Measurements from ENCODE around the gene TNS1. TPM values are rescaled to one million over a fixed set of nuclear protein-coding genes. Genes with fewer than 3 reads are reported as not detected.
A peak's percentile ranks its signal among the peaks of the same experiment; 100 is the strongest.

TNS1 gene
- total RNA-seq, 2 donors from 2014 or later, result 3.3 to 4.2 TPM

DNA sequence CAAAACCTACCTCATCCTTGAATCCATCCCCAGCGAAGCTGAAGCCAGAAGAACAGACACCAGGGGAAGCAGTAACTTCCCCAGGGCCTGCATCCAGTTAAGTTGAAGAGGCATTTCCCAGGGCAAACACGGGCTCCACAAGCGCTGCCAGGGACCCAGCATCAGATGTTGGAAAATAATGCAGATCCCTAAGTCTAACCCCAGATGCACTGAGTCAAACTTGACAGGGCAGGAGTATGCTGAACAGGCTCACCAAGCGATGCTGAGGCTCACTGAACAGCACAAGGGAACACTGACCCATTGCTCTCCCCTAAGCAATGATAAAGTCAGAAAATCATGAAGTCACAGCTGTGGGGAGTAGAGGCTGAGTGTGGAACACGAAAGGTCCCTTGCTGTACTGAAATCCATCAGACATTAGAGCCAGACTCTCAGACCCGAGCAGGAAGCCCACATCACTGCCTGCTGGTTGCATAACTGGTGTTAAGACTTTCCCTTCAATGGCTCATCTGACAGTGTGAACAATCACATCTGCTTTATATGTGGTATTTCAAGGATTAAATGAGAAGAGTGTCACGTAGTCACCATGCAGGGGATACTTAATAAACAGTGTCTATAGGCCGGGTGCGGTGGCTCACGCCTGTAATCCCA lies 36.2 kb downstream of the TNS1 start:
- Mint-ChIP-seq H3K9me3 (no peaks in the 10 kb centered on the region), H3K4me1 (peaks cover 28% of the 10 kb centered on the region), H3K36me3 (ENCODE audit: low read depth) (no peaks in the 10 kb centered on the region), H3K4me3 (no peak overlapping the region), H3K27ac (no peak overlapping the region), H3K27me3 (ENCODE audit: insufficient read depth) (peaks cover 2% of the 10 kb centered on the region)
- Histone ChIP-seq H3K9ac (ENCODE audit: extremely low read depth, low read length, poor library complexity, severe bottlenecking) (no peak overlapping the region), H3K36me3 (ENCODE audit: control insufficient read depth, insufficient read depth, low read length) (no peaks in the 10 kb centered on the region), H3K4me1 (ENCODE audit: control insufficient read depth, insufficient read depth, low read length) (peaks cover 17% of the 10 kb centered on the region), H3K27ac (ENCODE audit: low read depth, low read length) (no peak overlapping the region), H3K9me3 (ENCODE audit: control insufficient read depth, low read length) (no peaks in the 10 kb centered on the region), H3K27me3 (ENCODE audit: control insufficient read depth, insufficient read depth, low read length, poor library complexity, severe bottlenecking) (no peaks in the 10 kb centered on the region), H3K4me3 (ENCODE audit: low read length) (no peak overlapping the region)
- TF ChIP-seq, protein P1, sequence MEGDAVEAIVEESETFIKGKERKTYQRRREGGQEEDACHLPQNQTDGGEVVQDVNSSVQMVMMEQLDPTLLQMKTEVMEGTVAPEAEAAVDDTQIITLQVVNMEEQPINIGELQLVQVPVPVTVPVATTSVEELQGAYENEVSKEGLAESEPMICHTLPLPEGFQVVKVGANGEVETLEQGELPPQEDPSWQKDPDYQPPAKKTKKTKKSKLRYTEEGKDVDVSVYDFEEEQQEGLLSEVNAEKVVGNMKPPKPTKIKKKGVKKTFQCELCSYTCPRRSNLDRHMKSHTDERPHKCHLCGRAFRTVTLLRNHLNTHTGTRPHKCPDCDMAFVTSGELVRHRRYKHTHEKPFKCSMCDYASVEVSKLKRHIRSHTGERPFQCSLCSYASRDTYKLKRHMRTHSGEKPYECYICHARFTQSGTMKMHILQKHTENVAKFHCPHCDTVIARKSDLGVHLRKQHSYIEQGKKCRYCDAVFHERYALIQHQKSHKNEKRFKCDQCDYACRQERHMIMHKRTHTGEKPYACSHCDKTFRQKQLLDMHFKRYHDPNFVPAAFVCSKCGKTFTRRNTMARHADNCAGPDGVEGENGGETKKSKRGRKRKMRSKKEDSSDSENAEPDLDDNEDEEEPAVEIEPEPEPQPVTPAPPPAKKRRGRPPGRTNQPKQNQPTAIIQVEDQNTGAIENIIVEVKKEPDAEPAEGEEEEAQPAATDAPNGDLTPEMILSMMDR (conservative IDR thresholded peaks at IDR 0.05), result no peak
- DNase-seq, result no peak
- 91 to 92% methylated on average over 5 to 10 of the region's 10 CpGs for WGBS, 2 experiments (ENCODE audit: insufficient coverage in 1 of 2, insufficient read length in 1 of 2)

DNA sequence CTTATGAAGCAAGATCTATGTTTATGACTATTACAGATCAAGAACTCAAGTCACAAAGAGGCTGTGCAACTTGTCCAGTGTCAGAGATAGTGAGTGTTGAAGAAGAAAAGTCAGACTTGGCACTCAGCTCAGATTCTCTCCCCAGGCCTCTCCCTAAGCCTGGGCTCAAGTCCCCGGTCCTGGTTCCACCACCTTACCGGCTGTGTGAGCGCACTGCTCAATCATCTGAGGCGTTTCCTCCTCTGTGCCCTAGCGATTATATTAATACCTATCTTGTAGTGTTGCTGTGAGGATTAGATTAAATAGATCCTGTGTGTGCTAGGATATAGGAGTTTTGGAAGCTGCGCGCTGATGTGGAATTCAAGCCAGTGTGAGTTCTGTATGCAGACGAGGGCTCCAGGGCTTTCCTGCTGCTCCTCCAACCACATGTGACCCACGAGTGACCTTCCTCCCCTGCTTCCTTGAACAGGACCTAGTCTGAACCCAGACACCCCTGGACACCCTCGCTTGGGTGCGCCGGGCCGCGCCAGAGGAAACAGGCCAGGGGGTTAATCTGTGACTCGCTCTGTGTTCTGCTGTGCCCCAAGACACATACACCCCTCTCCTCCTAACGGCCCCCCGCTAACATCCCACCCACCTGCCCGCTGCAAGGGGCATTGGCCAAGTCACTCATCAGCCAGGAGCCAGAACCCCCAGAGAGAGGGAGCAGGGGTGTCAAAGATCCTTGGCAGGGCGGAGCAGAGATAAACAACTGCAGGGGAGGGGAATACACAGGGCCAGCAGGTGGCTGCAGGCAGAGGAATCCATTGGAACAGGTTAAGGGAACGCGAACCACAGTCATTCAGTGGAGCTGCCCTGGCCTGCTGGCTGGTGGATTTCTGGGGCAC lies 38.3 kb downstream of the TNS1 start:
- Histone ChIP-seq H3K27me3 (ENCODE audit: control insufficient read depth, insufficient read depth, low read length, poor library complexity, severe bottlenecking) (no peaks in the 10 kb centered on the region), H3K36me3 (ENCODE audit: control insufficient read depth, insufficient read depth, low read length) (no peaks in the 10 kb centered on the region), H3K4me1 (ENCODE audit: control insufficient read depth, insufficient read depth, low read length) (peaks cover 32% of the 10 kb centered on the region), H3K9ac (ENCODE audit: extremely low read depth, low read length, poor library complexity, severe bottlenecking) (no peak overlapping the region), H3K27ac (ENCODE audit: low read depth, low read length) (no peak overlapping the region), H3K4me3 (ENCODE audit: low read length) (no peak overlapping the region), H3K9me3 (ENCODE audit: control insufficient read depth, low read length) (no peaks in the 10 kb centered on the region)
- TF ChIP-seq, protein P1 (conservative IDR thresholded peaks at IDR 0.05), result peak; percentile 30
- Mint-ChIP-seq H3K36me3 (ENCODE audit: low read depth) (no peaks in the 10 kb centered on the region), H3K27me3 (ENCODE audit: insufficient read depth) (peaks cover 2% of the 10 kb centered on the region), H3K9me3 (no peaks in the 10 kb centered on the region), H3K4me1 (peaks cover 47% of the 10 kb centered on the region), H3K4me3 (no peak overlapping the region), H3K27ac (peak overlapping the region; percentile 69)
- peak; percentile 79 for DNase-seq
- WGBS, 2 experiments (ENCODE audit: insufficient coverage in 1 of 2, insufficient read length in 1 of 2), result 88 to 91% methylated on average over 4 to 21 of the region's 21 CpGs

DNA sequence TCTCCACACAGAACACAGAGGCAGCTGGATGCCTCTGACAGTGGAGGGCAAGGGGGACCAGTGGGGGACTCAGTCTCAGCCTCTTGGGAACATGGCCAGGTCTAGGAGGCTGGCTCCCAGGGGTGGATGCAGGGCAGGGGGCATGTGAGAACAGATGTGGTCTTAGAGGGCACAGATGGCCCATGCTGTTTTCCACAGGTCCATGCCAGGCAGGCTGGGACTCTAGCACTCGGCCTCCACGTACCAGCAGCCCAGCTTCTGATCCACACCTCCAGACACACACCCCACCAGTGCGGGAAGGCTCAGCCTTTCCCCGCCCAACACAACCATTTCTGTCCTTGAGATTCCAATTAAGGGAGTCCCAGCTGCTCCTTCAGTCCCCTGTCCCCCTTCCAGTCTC lies 42.4 kb downstream of the TNS1 start:
- Histone ChIP-seq H3K4me1 (ENCODE audit: control insufficient read depth, insufficient read depth, low read length) (peaks cover 29% of the 10 kb centered on the region), H3K9me3 (ENCODE audit: control insufficient read depth, low read length) (no peaks in the 10 kb centered on the region), H3K27ac (ENCODE audit: low read depth, low read length) (no peak overlapping the region), H3K4me3 (ENCODE audit: low read length) (no peak overlapping the region), H3K36me3 (ENCODE audit: control insufficient read depth, insufficient read depth, low read length) (no peaks in the 10 kb centered on the region), H3K9ac (ENCODE audit: extremely low read depth, low read length, poor library complexity, severe bottlenecking) (no peak overlapping the region), H3K27me3 (ENCODE audit: control insufficient read depth, insufficient read depth, low read length, poor library complexity, severe bottlenecking) (no peaks in the 10 kb centered on the region)
- WGBS, 2 experiments (ENCODE audit: insufficient coverage in 1 of 2, insufficient read length in 1 of 2), result 95 to 100% methylated on average over 1 to 4 of the region's 4 CpGs
- Mint-ChIP-seq H3K27ac (peak overlapping the region; percentile 79), H3K4me3 (no peak overlapping the region), H3K4me1 (peaks cover 43% of the 10 kb centered on the region), H3K36me3 (ENCODE audit: low read depth) (no peaks in the 10 kb centered on the region), H3K27me3 (ENCODE audit: insufficient read depth) (no peaks in the 10 kb centered on the region), H3K9me3 (no peaks in the 10 kb centered on the region)
- TF ChIP-seq, protein P1 (conservative IDR thresholded peaks at IDR 0.05), result no peak
- no peak for DNase-seq
